ENCODE data around the gene TMEM156.
"Not testable (repeated sequence)": the region's sequence is repeated elsewhere in the genome, so short reads cannot be mapped to it uniquely, and the experiment has no call there.

The TMEM156 gene

GRCh38 chr4:38954727-38955126 lies 77.5 kb downstream of the TMEM156 start:
- no peak for DNase-seq

GRCh38 chr4:38952017-38952416 lies 80.2 kb downstream of the TMEM156 start:
- no peak for DNase-seq

GRCh38 chr4:38951598-38951997 lies 80.6 kb downstream of the TMEM156 start:
- DNase-seq, result no peak

GRCh38 chr4:38950734-38951133 lies 81.5 kb downstream of the TMEM156 start:
- no peak for DNase-seq

- DNase-seq, result no peak
Measured at GRCh38 chr4:38950159-38950558, 82.0 kb downstream of the TMEM156 start.

GRCh38 chr4:38949411-38950051 lies 82.7 kb downstream of the TMEM156 start:
- DNase-seq, result no peak

GRCh38 chr4:38948551-38948950 lies 83.7 kb downstream of the TMEM156 start:
- DNase-seq, result no peak

GRCh38 chr4:38946919-38947318 lies 85.3 kb downstream of the TMEM156 start:
- DNase-seq, result no peak

- DNase-seq, result no peak
Measured at GRCh38 chr4:38944440-38944839, 87.8 kb downstream of the TMEM156 start.

- no peak for DNase-seq
Measured at GRCh38 chr4:38943343-38943742, 88.9 kb downstream of the TMEM156 start.

- not testable (repeated sequence) for DNase-seq
Measured at GRCh38 chr4:38941906-38942305, 90.3 kb downstream of the TMEM156 start.

GRCh38 chr4:38940476-38940875 lies 91.7 kb downstream of the TMEM156 start:
- DNase-seq, result no peak

- DNase-seq, result no peak
Measured at GRCh38 chr4:38939165-38939564, 93.0 kb downstream of the TMEM156 start.

- no peak for DNase-seq
Measured at GRCh38 chr4:38935391-38936073, 96.7 kb downstream of the TMEM156 start.

- DNase-seq, result no peak
Measured at GRCh38 chr4:38931125-38931524, 101.1 kb downstream of the TMEM156 start.

- no peak for DNase-seq
Measured at GRCh38 chr4:38930707-38931106, 101.5 kb downstream of the TMEM156 start.

GRCh38 chr4:38930204-38930603 lies 102.0 kb downstream of the TMEM156 start:
- no peak for DNase-seq

- DNase-seq, result no peak
Measured at GRCh38 chr4:38928974-38929373, 103.2 kb downstream of the TMEM156 start.

- no peak for DNase-seq
Measured at GRCh38 chr4:38928568-38928967, 103.6 kb downstream of the TMEM156 start.

- DNase-seq, result no peak
Measured at GRCh38 chr4:38926896-38927295, 105.3 kb downstream of the TMEM156 start.

GRCh38 chr4:38925492-38926413 lies 106.5 kb downstream of the TMEM156 start:
- DNase-seq, result no peak

GRCh38 chr4:38924353-38924752 lies 107.9 kb downstream of the TMEM156 start:
- DNase-seq, result no peak

- no peak for DNase-seq
Measured at GRCh38 chr4:38923746-38924145, 108.5 kb downstream of the TMEM156 start.

GRCh38 chr4:38921151-38921550 lies 111.1 kb downstream of the TMEM156 start:
- DNase-seq, result no peak
